ENCODE data around the gene FBXO24. TPM values are rescaled to one million over a fixed set of nuclear protein-coding genes. Genes with fewer than 3 reads are reported as not detected.

The FBXO24 gene
- total and polyA plus RNA-seq, 8 donors, result 0.31 to 2.0 (median 0.81) TPM

GRCh38 chr7:100544967-100545359, 41.2 kb upstream of the FBXO24 start:
- peaks cover 51 to 82% (median 77%) of the 10 kb centered on the region in 3 donors for H3K4me1 ChIP-seq
- H3K36me3 ChIP-seq, result no peaks in the 10 kb centered on the region
- 0 to 6% methylated on average over 1 of the region's 1 CpG for WGBS, 2 donors
- no peak overlapping the region for H3K4me3 ChIP-seq
- TF ChIP-seq CTCF (IDR thresholded peaks at IDR 0.05), result no peak
- DNase-seq (peak in 1 of 6 donors; percentile 44), FAIRE-seq (no peak), ATAC-seq (peak; percentile 28 to 49 (median 43))
- no peaks in the 10 kb centered on the region for H3K27me3 ChIP-seq
- intact Hi-C loops (cut with DNase I), result no loop called here
- no peaks in the 10 kb centered on the region for H3K9me3 ChIP-seq
- H3K27ac ChIP-seq, result peak overlapping the region; percentile 80 to 95 (median 90)

DNA sequence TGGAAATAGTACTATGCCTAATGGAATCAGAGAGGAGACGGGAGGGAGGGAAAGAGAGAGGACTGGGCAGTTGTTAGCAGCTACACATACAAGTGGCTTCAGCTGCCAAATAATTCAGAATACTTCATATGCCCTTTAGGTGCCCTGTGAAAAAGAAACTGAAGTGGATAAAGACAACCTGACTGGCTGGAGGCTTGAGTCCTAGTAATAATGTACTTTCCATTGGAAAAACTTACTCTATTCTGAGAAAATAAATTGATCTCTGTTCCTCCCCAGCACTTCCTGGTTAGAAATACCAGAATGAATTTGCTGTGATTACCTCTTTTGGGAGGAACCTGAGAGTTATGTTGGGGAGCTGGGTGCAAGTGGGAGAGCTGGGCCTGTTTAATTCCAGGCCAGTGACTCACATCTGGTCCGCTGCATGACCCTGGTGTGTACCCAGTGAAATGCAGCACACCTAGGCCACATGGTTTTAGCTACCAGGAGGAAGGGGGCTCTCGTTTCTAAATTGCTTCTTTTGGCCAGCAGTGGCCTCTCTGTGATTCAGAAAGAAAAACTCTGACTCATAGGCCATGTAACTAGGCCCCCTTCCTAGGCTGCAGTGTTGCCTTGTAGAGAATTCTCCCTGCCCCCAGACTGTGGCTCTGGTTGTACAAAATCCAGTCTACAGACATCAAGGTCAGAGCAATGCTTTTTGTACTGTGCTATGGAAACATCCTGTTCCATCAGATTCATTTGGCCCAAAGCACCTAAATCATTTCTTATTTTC, 40.6 kb upstream of the FBXO24 start:
- Histone ChIP-seq H3K9me3 (no peaks in the 10 kb centered on the region), H3K27ac (peak overlapping the region; percentile 80 to 95 (median 90)), H3K27me3 (no peaks in the 10 kb centered on the region), H3K4me3 (no peak overlapping the region), H3K36me3 (peaks cover 0 to 3% (median 0%) of the 10 kb centered on the region in 3 donors), H3K4me1 (peaks cover 47 to 78% (median 73%) of the 10 kb centered on the region in 3 donors)
- WGBS, 2 donors, result 7 to 14% methylated on average over 3 of the region's 3 CpGs
- DNase-seq, result peak in 3 of 6 donors; percentile 45 to 72 (median 49)
- no peak for TF ChIP-seq CTCF (IDR thresholded peaks at IDR 0.05)
- intact Hi-C loops (cut with DNase I), result no loop called here
- FAIRE-seq, result no peak
- ATAC-seq, result peak; percentile 64 to 78 (median 67)

GRCh38 chr7:100546129-100546925, 39.8 kb upstream of the FBXO24 start:
- Histone ChIP-seq H3K4me1 (peaks cover 42 to 70% (median 67%) of the 10 kb centered on the region in 3 donors), H3K27ac (peak overlapping the region; percentile 80 to 95 (median 90)), H3K4me3 (no peak overlapping the region), H3K9me3 (no peaks in the 10 kb centered on the region), H3K36me3 (peaks cover 0 to 6% (median 2%) of the 10 kb centered on the region in 3 donors), H3K27me3 (no peaks in the 10 kb centered on the region)
- intact Hi-C loops (cut with DNase I), result no loop called here
- DNase-seq, result no peak
- ATAC-seq, result peak; percentile 69 to 77 (median 74)
- no peak for FAIRE-seq
- no peak for TF ChIP-seq CTCF (IDR thresholded peaks at IDR 0.05)
- 21 to 26% methylated on average over 10 of the region's 10 CpGs for WGBS, 2 donors

DNA sequence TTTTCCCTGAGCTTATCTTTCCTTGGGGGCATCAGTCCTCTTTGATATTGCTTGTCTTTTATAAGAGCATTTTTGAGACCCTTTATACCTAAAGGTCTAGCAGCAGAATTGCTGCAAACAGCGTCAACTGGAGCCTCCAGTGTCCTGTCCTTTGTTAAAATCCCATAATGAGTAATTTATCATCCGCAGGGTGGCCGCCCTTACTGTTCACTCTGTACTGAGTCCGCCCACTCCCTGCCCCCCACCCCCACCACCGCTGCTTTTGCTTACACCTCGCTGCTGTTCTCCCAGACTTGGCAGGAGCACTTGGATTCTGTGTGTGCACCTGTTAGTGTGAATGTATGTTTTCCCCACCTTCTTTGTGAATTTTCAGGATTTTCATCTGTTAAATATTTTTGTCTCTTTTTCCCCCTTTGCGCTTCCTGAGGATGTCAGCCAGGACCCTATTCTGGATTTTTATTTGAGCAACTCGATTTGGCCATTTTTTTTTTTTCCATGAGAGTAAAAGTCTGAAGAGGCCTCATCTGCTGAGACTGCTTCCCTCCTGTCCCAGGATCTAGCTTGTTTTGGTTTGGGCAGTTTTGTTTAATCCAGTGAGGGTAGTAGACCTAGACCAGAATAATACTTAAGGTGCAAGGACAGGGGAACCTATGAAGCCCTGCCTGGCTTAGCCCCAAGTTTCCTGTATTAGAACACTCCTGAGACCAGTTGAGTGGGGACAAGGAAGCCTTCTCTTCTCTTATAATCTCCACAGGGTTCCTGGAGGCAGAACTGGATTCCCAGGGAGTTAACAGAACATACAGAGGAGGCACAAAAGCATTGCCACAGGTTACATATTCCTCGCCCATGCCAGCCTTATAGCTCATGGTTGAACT, 39.0 kb upstream of the FBXO24 start:
- no peak for TF ChIP-seq CTCF (IDR thresholded peaks at IDR 0.05)
- WGBS, 2 donors, result 32 to 38% methylated on average over 9 of the region's 9 CpGs
- no peaks in the 10 kb centered on the region for H3K27me3 ChIP-seq
- DNase-seq (no peak), ATAC-seq (peak in 3 of 4 donors; percentile 37 to 46 (median 37)), FAIRE-seq (no peak)
- H3K9me3 ChIP-seq, result no peaks in the 10 kb centered on the region
- peaks cover 35 to 66% (median 64%) of the 10 kb centered on the region in 3 donors for H3K4me1 ChIP-seq
- peaks cover 0 to 9% (median 2%) of the 10 kb centered on the region in 3 donors for H3K36me3 ChIP-seq
- no peak overlapping the region for H3K4me3 ChIP-seq
- intact Hi-C loops (cut with DNase I), result no loop called here
- peak overlapping the region; percentile 80 to 95 (median 90) for H3K27ac ChIP-seq

All from pancreas (tissue), 10 donors.